ENCODE data around the gene RBM11. TPM values are rescaled to one million over a fixed set of nuclear protein-coding genes. Genes with fewer than 3 reads are reported as not detected.
A peak's percentile ranks its signal among the peaks of the same experiment; 100 is the strongest.

RBM11 gene
- total RNA-seq, 2 experiments from 2014 or later, result 0.84 to 2.2 TPM

DNA sequence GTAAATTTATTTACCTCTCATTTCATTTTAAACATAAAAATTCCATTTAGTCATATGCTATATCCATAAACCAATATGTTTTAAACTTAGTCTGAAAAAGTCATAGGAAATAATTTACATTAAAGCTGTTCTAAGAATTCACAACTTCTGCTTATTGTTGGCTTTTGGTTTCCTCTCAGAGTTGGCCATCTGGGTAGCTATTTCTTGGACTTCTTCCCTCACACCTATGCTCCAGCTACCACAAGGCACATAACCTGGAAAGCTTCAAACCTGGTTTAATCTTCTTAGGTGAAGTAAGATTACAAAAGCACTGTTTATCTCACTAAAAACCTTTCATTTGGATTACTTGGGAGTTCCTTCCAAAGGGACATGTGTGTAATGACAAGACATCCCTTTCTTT lies 29.8 kb downstream of the RBM11 start:
- no peaks in the 10 kb centered on the region for H3K9me3 Mint-ChIP-seq (ENCODE audit: low read depth)
- CTCF ChIA-PET, result interaction anchor here (1.4 kb wide), 1 partner anchor 14 kb away, joined by 9 read pairs; no protein-coding TSS in a partner anchor
- H3K36me3 Mint-ChIP-seq, result no peaks in the 10 kb centered on the region
- H3K4me3 Mint-ChIP-seq, result no peak overlapping the region
- DNase-seq, result no peak
- ATAC-seq, result no peak
- H3K4me1 Mint-ChIP-seq, result no peaks in the 10 kb centered on the region
- peaks cover 15% of the 10 kb centered on the region for H3K27me3 Mint-ChIP-seq
- H3K27ac Mint-ChIP-seq, result no peak overlapping the region

DNA sequence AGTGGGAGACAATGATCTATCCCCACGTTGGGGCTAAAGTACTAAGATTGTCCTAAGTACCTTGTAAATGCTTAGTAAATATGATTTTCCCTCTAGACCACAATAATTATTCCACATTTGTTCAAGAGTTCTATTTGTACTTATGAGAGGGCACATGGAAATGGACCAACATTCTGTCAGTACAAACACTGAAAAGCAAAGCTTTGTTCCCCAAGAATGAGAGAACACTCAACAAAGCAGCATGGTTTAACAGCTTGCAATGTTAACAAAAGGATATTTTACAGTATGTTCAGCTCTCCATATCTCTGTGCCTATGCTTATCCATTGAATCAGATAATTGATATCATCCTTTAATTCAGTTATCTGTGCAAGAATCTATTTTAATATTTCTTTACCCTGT lies 35.4 kb downstream of the RBM11 start:
- CTCF ChIA-PET, result interaction anchor here (1.1 kb wide), 1 partner anchor 9 kb away, joined by 3 read pairs; no protein-coding TSS in a partner anchor
- ATAC-seq (no peak), DNase-seq (no peak)
- Mint-ChIP-seq H3K36me3 (no peaks in the 10 kb centered on the region), H3K27me3 (peaks cover 20% of the 10 kb centered on the region), H3K4me1 (peaks cover 3% of the 10 kb centered on the region), H3K4me3 (no peak overlapping the region), H3K27ac (no peak overlapping the region), H3K9me3 (ENCODE audit: low read depth) (no peaks in the 10 kb centered on the region)

DNA sequence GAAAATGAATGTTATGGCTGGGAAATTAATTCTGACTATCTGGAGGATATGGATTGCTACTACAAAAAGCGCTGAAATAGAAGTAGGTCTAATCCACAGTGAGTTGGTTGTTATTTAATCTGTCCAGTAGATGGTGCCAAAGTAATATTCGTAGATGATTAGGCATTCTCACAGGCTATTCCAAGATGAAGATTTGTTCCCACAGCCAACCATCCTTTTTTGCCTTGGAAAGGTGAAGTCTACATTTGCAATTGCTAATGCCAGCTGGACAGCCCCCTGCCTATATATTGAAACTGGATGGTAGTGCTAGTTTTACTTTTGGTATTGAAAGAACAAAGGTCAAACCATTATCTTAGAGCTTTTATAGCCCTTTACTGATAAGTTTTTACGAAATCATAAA lies 43.8 kb downstream of the RBM11 start:
- no peak overlapping the region for H3K27ac Mint-ChIP-seq
- no peaks in the 10 kb centered on the region for H3K9me3 Mint-ChIP-seq (ENCODE audit: low read depth)
- H3K27me3 Mint-ChIP-seq, result peaks cover 13% of the 10 kb centered on the region
- DNase-seq, result no peak
- H3K36me3 Mint-ChIP-seq, result no peaks in the 10 kb centered on the region
- no peaks in the 10 kb centered on the region for H3K4me1 Mint-ChIP-seq
- CTCF ChIA-PET, result interaction anchor here (0.6 to 2.4 kb wide), 5 partner anchors 9 to 100 kb away, joined by 3 to 9 read pairs (median 3); no protein-coding TSS in a partner anchor
- peak; percentile 45 for ATAC-seq
- no peak overlapping the region for H3K4me3 Mint-ChIP-seq

DNA sequence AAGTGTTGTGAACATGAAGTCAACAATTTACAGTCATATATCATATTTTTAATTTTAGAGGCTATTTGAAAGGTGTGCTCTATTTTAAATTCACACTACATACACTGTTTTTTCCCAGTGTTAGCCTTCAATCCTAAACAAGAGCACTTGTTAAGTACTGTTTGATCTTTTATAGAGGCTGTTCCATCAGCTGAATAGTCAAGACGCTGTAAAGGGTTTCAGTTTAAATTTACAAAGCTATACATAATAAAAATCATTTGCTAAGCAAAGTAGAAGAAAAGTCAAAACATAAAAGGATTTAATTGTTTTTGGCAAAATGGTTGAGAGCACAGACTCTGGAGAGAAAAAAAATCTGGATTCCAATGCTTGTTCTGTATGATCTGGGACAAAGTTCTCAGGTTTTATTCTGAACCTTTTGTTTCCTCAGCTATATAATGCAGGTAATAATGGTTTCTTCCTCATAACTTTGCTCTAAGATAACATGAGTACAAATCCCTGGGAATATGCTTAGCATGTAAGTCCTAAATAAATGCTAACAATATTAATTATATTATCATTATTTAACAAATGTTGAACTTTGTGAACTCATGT lies 44.3 kb downstream of the RBM11 start:
- no peak overlapping the region for H3K4me3 Mint-ChIP-seq
- no peaks in the 10 kb centered on the region for H3K36me3 Mint-ChIP-seq
- H3K27me3 Mint-ChIP-seq, result peaks cover 15% of the 10 kb centered on the region
- H3K9me3 Mint-ChIP-seq (ENCODE audit: low read depth), result no peaks in the 10 kb centered on the region
- H3K4me1 Mint-ChIP-seq, result no peaks in the 10 kb centered on the region
- CTCF ChIA-PET, result interaction anchor here (0.6 to 2.4 kb wide), 5 partner anchors 10 to 100 kb away, joined by 3 to 9 read pairs (median 3); no protein-coding TSS in a partner anchor
- H3K27ac Mint-ChIP-seq, result no peak overlapping the region
- ATAC-seq (no peak), DNase-seq (no peak)

DNA sequence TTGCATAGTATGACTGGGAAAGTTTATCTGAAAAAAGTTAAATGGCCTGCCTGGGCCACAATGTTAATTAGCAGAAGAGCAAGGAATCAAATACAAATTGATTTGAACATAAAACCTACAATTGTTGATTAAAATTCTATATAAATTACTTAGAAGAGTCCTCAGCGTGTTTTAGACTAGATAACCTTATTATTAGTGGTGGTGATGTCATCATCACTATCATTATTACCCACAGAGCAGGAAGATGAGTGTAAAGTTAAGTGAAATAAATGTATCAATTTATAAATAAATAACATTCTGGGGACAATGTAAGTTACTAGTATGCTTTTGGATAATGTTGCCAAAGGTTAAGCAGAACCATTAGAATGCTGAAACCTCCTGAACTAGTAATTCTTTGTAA lies 46.1 kb downstream of the RBM11 start:
- H3K27me3 Mint-ChIP-seq, result peaks cover 15% of the 10 kb centered on the region
- no peaks in the 10 kb centered on the region for H3K4me1 Mint-ChIP-seq
- CTCF ChIA-PET, result interaction anchor here (1.1 kb wide), 1 partner anchor 51 kb away, joined by 3 read pairs; no protein-coding TSS in a partner anchor
- no peak overlapping the region for H3K4me3 Mint-ChIP-seq
- no peaks in the 10 kb centered on the region for H3K9me3 Mint-ChIP-seq (ENCODE audit: low read depth)
- no peaks in the 10 kb centered on the region for H3K36me3 Mint-ChIP-seq
- H3K27ac Mint-ChIP-seq, result no peak overlapping the region
- ATAC-seq (no peak), DNase-seq (no peak)

DNA sequence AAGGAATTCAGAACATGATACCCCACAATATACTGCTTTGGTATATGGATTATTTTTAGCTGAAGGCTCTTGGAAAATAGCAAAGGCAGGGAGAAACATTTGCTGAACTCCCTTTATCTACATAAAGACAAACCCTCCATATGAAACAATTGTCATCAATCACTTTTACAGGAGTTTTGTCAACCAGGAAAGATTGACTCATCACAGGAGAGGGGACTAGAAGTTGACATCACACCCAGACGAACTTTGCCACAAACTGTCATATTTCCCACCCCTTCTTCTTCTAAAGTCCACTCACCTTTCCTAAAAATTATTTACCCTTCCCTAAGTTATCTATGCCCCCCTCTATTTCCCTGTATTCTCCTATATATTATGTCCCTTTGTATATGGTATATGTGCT lies 47.9 kb downstream of the RBM11 start:
- Mint-ChIP-seq H3K36me3 (no peaks in the 10 kb centered on the region), H3K4me1 (no peaks in the 10 kb centered on the region), H3K9me3 (ENCODE audit: low read depth) (no peaks in the 10 kb centered on the region), H3K27ac (no peak overlapping the region), H3K27me3 (peaks cover 12% of the 10 kb centered on the region), H3K4me3 (no peak overlapping the region)
- ATAC-seq (no peak), DNase-seq (no peak)
- CTCF ChIA-PET, result no interaction called here

DNA sequence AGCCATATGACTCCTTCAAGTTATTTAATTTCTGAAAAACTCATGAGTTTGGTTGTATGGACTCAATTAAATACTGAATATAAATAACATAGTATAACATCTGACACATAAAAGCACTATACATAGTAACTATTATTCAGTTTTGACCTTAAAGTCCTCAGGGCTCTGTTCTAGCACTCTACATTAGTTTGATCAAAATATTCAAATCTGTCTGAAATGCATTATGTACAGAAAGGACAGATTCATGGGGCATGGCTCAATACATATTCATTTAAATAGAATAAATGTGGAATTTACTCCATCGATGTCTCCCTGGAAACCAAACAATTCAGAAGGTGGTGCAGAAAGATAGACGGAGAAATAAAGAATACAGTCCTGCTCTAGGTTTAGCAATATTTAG lies 49.1 kb downstream of the RBM11 start:
- CTCF ChIA-PET, result no interaction called here
- H3K27ac Mint-ChIP-seq, result no peak overlapping the region
- H3K4me1 Mint-ChIP-seq, result no peaks in the 10 kb centered on the region
- H3K36me3 Mint-ChIP-seq, result no peaks in the 10 kb centered on the region
- DNase-seq (no peak), ATAC-seq (no peak)
- peaks cover 12% of the 10 kb centered on the region for H3K27me3 Mint-ChIP-seq
- no peaks in the 10 kb centered on the region for H3K9me3 Mint-ChIP-seq (ENCODE audit: low read depth)
- H3K4me3 Mint-ChIP-seq, result no peak overlapping the region

DNA sequence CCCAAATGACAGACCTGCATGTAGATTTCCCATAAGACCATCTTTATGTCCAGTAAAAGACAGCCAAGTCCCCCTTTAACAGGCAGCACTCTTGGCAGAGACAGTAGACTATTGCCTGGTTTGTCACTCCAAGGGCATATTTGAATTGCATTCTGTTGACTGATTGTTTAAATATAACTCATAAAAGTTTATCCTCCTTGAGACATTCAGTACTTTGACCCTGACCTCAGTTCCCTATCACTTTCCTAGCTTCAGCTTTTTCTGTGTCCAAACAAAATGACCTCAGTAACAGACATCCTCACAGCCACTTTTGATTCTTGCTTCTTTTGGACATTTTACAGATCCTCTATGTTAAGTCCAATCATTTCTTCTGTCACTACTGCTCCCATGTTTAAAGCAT lies 51.1 kb downstream of the RBM11 start:
- H3K4me1 Mint-ChIP-seq, result no peaks in the 10 kb centered on the region
- no peak overlapping the region for H3K4me3 Mint-ChIP-seq
- no peak overlapping the region for H3K27ac Mint-ChIP-seq
- ATAC-seq, result no peak
- H3K36me3 Mint-ChIP-seq, result no peaks in the 10 kb centered on the region
- DNase-seq, result no peak
- H3K27me3 Mint-ChIP-seq, result peaks cover 12% of the 10 kb centered on the region
- CTCF ChIA-PET, result no interaction called here
- H3K9me3 Mint-ChIP-seq (ENCODE audit: low read depth), result no peaks in the 10 kb centered on the region

DNA sequence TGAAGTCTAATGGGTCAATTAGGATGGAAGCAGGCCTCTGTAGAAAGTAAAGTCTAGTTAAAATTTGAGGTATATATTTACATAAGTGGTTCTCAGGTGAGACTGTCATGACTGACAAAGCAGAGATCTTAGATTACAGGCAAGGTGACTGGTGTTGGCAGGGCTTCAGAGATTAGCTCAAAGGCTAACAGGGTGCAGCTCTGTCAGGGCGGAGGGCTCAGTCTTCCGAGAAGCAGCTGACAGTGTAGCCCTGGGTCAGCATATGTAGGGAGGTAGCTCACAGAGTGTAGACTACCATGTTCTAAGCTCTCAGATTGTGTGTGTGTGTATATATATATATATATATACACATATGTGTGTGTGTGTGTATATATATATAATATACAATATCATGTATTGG lies 54.7 kb downstream of the RBM11 start:
- ATAC-seq, result no peak

DNA sequence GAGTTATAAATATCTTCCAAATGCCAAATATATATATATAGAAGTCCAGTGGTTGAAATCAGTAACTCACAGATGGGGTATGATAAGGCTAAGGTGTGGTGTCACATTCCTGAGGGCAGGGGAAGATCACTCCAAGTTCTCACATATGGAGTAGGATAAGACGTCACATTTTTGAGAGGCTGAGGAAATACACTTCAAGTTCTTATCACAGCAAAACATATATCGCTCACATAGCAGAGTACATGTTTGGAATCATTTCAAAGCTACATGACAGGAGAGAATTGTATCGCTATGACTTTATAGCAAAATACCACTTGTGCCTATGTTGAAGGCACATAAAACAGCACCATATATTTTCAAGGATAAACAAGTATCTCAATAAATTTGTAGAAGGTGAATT lies 55.1 kb downstream of the RBM11 start:
- Mint-ChIP-seq H3K27ac (no peak overlapping the region), H3K27me3 (peaks cover 23% of the 10 kb centered on the region), H3K4me1 (no peaks in the 10 kb centered on the region), H3K4me3 (no peak overlapping the region), H3K9me3 (ENCODE audit: low read depth) (no peaks in the 10 kb centered on the region), H3K36me3 (no peaks in the 10 kb centered on the region)
- ATAC-seq (no peak), DNase-seq (no peak)
- CTCF ChIA-PET, result no interaction called here

More for the DNA sequence above, 54.7 kb downstream of the RBM11 start:
- Mint-ChIP-seq H3K36me3 (no peaks in the 10 kb centered on the region), H3K27me3 (peaks cover 20% of the 10 kb centered on the region), H3K4me1 (no peaks in the 10 kb centered on the region), H3K9me3 (ENCODE audit: low read depth) (no peaks in the 10 kb centered on the region), H3K4me3 (no peak overlapping the region), H3K27ac (no peak overlapping the region)
- DNase-seq, result no peak
- CTCF ChIA-PET, result no interaction called here

DNA sequence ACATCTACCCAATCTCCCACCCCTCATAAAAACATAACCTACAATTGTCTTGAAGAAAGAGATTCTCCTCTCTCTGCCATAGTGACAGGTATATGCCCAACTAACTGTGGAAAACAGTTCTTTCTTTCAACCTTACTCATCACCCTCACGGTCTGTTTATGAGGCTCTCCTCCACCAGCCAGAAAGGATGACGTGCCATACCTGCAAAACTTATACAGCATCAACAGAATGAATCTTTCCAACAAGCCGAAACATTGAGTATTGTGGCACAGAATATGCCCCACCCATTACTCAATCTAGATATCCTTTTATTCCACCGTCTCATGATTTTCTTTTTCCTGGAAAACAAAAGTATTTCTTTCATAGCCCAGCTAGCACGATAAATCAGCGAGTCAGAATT lies 55.7 kb downstream of the RBM11 start:
- H3K4me1 Mint-ChIP-seq, result no peaks in the 10 kb centered on the region
- ATAC-seq (no peak), DNase-seq (no peak)
- peaks cover 23% of the 10 kb centered on the region for H3K27me3 Mint-ChIP-seq
- no peaks in the 10 kb centered on the region for H3K9me3 Mint-ChIP-seq (ENCODE audit: low read depth)
- no peaks in the 10 kb centered on the region for H3K36me3 Mint-ChIP-seq
- H3K27ac Mint-ChIP-seq, result no peak overlapping the region
- H3K4me3 Mint-ChIP-seq, result no peak overlapping the region
- CTCF ChIA-PET, result no interaction called here

DNA sequence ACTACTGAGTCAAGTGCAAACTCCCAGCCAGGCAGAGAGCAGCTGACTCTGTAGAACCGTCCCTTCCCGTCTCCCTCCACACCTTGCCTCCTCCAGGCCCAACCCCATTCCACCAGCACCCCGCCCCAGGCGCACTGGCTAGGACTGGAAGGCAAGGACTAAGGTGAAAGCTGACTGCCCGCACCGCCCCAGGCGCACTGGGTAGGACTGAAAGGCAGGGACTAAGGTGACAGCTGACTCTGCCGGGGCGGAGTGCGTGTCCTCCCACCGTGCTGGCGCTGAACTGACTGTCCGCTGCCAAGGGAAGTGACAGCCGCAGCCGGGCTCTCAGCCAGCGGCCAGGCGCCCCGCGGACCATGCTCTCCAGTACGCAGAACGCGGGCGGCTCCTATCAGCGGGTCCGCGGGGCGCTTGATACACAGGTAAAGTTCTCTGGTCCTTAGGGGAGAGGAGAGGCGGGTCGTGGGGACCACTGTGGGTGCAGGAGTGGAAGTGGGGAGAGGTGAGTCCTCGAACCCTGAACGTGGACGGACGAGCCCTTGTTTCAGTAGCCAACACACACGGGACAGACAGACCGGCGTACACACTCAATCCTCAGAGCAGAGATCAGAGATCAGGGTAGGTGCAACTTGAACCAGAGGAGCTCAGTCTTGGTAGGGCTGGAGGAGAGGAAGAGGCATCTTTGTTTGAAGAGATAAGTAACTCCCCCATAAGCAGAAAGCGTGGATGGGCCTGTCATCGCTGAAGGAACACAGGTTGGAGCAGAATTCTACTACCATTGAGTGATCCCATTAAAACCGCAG lies 58.0 kb downstream of the RBM11 start:
- Mint-ChIP-seq H3K27ac (no peak overlapping the region), H3K36me3 (no peaks in the 10 kb centered on the region), H3K27me3 (peaks cover 28% of the 10 kb centered on the region), H3K4me3 (no peak overlapping the region), H3K9me3 (ENCODE audit: low read depth) (no peaks in the 10 kb centered on the region), H3K4me1 (no peaks in the 10 kb centered on the region)
- ATAC-seq (no peak), DNase-seq (no peak)
- CTCF ChIA-PET, result no interaction called here

DNA sequence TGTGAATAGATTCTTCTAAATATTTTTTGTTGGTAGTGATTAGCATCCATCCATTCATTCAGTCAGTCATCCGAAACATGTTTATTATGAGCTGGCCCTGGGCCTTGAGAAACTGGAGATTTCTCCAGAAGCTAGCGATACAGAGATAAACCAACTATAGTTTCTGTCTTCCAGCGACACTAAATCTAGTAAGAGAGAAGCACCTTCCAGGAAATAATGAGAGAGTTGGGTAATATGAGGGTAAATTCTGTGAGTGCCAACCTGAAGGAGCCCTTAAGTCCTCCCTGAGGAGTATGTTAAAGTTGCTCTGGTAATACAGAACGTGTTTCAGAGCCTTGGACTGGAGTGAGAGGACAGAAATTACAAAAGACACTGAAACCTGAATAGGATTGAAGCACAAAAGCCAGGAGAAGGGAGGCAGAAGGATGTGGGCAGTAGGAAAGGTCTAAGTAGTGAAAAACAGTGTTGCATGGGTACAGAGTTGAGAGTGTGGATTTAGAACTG lies 59.8 kb downstream of the RBM11 start:
- CTCF ChIA-PET, result no interaction called here
- ATAC-seq (no peak), DNase-seq (no peak)
- Mint-ChIP-seq H3K4me3 (no peak overlapping the region), H3K27ac (no peak overlapping the region), H3K27me3 (peaks cover 36% of the 10 kb centered on the region), H3K36me3 (no peaks in the 10 kb centered on the region), H3K9me3 (ENCODE audit: low read depth) (no peaks in the 10 kb centered on the region), H3K4me1 (no peaks in the 10 kb centered on the region)
